ENCODE results near the gene SLC29A4. TPM values are rescaled to one million over a fixed set of nuclear protein-coding genes. Genes with fewer than 3 reads are reported as not detected.

SLC29A4 gene
- total and polyA plus RNA-seq, 2 of the 8 experiments (the other 6 are each of a cell fraction or from before 2014, with no cell fraction given) = 6.9 to 15.1 TPM

- TF ChIP-seq CHD7 (IDR thresholded peaks at IDR 0.05; ENCODE audit: insufficient replicate concordance, low read length) (no peak), POLR2A (IDR thresholded peaks at IDR 0.05; ENCODE audit: control extremely low read depth in 1 of 2, low read depth in 2 of 2, low read length in 2 of 2) (no peak), USF2 (IDR thresholded peaks at IDR 0.05; ENCODE audit: low read length) (no peak), CTBP2 (IDR thresholded peaks at IDR 0.05; ENCODE audit: borderline replicate concordance, insufficient read depth, insufficient read length, low read length) (no peak), RFX5 (IDR thresholded peaks at IDR 0.05; ENCODE audit: borderline replicate concordance, low read depth, low read length) (no peak), KDM4A (IDR thresholded peaks at IDR 0.05; ENCODE audit: low read depth, low read length, severe bottlenecking) (no peak), SUZ12 (IDR thresholded peaks at IDR 0.05; ENCODE audit: low read length) (peak; percentile 58; the same call in 1 of the 2 replicates), KDM1A (IDR thresholded peaks at IDR 0.05; ENCODE audit: borderline replicate concordance, low read length) (no peak), CBX8 (IDR thresholded peaks at IDR 0.05; ENCODE audit: borderline replicate concordance, low read depth, low read length) (no peak)
Measured at GRCh38 chr7:5349437-5350173, 66.9 kb downstream of the SLC29A4 start (continued).
